ENCODE data around the gene NXPH1. TPM values are rescaled to one million over a fixed set of nuclear protein-coding genes. Genes with fewer than 3 reads are reported as not detected.

Gene NXPH1
- polyA plus RNA-seq, 1 donor from 2014 or later = 15.9 TPM

DNA sequence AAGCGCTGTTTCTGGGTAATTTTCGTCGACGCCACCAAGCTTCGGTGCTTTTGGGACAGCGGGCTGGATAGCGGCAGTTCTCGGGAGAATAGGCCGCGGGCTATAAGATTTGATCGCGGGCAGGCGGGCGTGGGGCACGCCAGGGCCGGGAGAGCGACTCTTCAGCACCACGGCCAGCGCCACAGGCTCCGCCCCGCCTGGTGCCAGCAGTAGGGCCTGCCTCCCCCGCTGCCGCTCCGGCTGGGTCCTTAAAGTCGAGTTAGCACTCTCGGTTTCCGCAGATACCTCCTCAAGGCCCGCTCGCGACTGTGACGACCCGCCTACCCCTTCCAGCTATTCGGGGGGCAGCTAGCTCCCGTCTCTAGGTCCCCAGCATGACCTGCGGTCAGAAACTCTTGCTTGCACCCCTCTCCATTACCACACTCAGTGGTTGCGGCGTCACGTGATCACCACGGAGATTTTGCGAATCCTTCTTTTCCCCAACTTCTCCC, 9.4 kb downstream of the NXPH1 start:
- Histone ChIP-seq H3K79me2 (replicated peaks; ENCODE audit: insufficient read depth, low read length) (no peaks in the 10 kb centered on the region), H3K4me3 (ENCODE audit: low read length) (peak overlapping the region; percentile 68), H4K20me1 (ENCODE audit: insufficient read depth) (no peaks in the 10 kb centered on the region), H3K9me2 (ENCODE audit: insufficient read depth, low read length) (no peaks in the 10 kb centered on the region), H3K9me3 (ENCODE audit: low read length) (peaks cover 7% of the 10 kb centered on the region), H3K27ac (ENCODE audit: low read length) (peak overlapping the region; percentile 55), H3F3A (ENCODE audit: insufficient read depth, low read length, poor library complexity, severe bottlenecking) (no peaks in the 10 kb centered on the region), H3K9ac (ENCODE audit: low read length) (peak overlapping the region; percentile 49), H3K4me2 (ENCODE audit: low read length) (peak overlapping the region; percentile 58), H2AFZ (ENCODE audit: low read depth, low read length) (no peak overlapping the region), H3K36me3 (ENCODE audit: insufficient read depth, low read length) (no peaks in the 10 kb centered on the region), H3K27me3 (ENCODE audit: insufficient read depth, low read depth, low read length) (peaks cover 68% of the 10 kb centered on the region)
- TF ChIP-seq EP300 (conservative IDR thresholded peaks at IDR 0.05; ENCODE audit: poor library complexity, severe bottlenecking) (no peak), EZH2 (IDR thresholded peaks at IDR 0.05; ENCODE audit: borderline replicate concordance, insufficient read depth, low read length, poor library complexity, severe bottlenecking) (no peak), MXI1 (conservative IDR thresholded peaks at IDR 0.05; ENCODE audit: poor library complexity, severe bottlenecking) (no peak), RAD21 (conservative IDR thresholded peaks at IDR 0.05) (no peak)
- TF ChIP-seq, protein P1, sequence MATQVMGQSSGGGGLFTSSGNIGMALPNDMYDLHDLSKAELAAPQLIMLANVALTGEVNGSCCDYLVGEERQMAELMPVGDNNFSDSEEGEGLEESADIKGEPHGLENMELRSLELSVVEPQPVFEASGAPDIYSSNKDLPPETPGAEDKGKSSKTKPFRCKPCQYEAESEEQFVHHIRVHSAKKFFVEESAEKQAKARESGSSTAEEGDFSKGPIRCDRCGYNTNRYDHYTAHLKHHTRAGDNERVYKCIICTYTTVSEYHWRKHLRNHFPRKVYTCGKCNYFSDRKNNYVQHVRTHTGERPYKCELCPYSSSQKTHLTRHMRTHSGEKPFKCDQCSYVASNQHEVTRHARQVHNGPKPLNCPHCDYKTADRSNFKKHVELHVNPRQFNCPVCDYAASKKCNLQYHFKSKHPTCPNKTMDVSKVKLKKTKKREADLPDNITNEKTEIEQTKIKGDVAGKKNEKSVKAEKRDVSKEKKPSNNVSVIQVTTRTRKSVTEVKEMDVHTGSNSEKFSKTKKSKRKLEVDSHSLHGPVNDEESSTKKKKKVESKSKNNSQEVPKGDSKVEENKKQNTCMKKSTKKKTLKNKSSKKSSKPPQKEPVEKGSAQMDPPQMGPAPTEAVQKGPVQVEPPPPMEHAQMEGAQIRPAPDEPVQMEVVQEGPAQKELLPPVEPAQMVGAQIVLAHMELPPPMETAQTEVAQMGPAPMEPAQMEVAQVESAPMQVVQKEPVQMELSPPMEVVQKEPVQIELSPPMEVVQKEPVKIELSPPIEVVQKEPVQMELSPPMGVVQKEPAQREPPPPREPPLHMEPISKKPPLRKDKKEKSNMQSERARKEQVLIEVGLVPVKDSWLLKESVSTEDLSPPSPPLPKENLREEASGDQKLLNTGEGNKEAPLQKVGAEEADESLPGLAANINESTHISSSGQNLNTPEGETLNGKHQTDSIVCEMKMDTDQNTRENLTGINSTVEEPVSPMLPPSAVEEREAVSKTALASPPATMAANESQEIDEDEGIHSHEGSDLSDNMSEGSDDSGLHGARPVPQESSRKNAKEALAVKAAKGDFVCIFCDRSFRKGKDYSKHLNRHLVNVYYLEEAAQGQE (IDR thresholded peaks at IDR 0.05; ENCODE audit: borderline replicate concordance) = peak; percentile 87

DNA sequence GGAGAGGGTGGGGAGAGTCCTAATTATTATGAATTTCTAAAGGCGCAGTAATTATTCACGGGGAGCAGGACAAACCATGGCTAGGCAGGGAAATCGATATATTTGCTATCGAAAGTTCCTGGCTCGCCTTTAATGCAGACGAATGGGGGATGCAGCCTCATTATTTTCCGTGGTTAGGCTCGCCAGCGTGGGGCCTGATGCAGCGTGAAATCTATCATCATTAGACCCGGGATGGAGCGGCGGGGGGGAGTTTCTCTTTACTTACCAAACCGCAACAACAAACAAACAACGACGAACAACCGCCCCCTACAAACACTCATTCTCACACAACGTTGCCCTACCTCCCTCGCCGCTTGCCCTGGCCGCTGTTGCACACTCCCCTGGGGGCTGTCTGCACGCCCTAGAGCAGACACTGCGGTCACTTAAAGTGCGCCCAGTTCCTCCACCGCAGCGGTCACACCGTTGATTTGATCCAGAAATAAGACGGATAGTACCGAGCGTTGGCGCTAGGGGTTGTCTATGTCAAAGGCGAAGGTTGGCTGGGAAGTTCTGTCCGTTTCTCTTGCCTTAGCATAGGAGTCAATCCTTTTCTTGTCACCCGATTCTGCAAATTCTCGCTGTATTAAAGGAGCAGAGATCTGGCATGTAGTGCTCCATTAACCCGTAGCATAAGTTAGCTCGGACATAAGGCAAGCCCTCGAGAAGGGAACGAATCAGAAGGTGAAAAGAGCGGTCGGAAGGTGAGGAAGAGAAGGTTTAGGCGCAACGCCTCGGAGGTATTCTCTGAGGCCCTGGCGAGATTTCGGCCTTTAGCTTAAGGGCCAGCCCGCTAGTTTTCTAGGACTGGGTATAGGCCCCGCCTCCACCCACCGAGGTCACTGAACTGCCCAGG, 10.4 kb downstream of the NXPH1 start:
- H3K9ac ChIP-seq (ENCODE audit: low read length) = peak overlapping the region; percentile 1
- no peak overlapping the region for H2AFZ ChIP-seq (ENCODE audit: low read depth, low read length)
- no peaks in the 10 kb centered on the region for H3K9me2 ChIP-seq (ENCODE audit: insufficient read depth, low read length)
- H3K4me2 ChIP-seq (ENCODE audit: low read length) = no peak overlapping the region
- H3K79me2 ChIP-seq (replicated peaks; ENCODE audit: insufficient read depth, low read length) = no peaks in the 10 kb centered on the region
- peak overlapping the region; percentile 68 for H3K4me3 ChIP-seq (ENCODE audit: low read length)
- no peaks in the 10 kb centered on the region for H3F3A ChIP-seq (ENCODE audit: insufficient read depth, low read length, poor library complexity, severe bottlenecking)
- peaks cover 9% of the 10 kb centered on the region for H3K9me3 ChIP-seq (ENCODE audit: low read length)
- peak overlapping the region; percentile 9 for H3K27ac ChIP-seq (ENCODE audit: low read length)
- H4K20me1 ChIP-seq (ENCODE audit: insufficient read depth) = no peaks in the 10 kb centered on the region
- H3K27me3 ChIP-seq (ENCODE audit: insufficient read depth, low read depth, low read length) = peaks cover 58% of the 10 kb centered on the region
- TF ChIP-seq TAF1 (IDR thresholded peaks at IDR 0.05; ENCODE audit: low read depth) (no peak), MXI1 (conservative IDR thresholded peaks at IDR 0.05; ENCODE audit: poor library complexity, severe bottlenecking) (no peak), EZH2 (IDR thresholded peaks at IDR 0.05; ENCODE audit: borderline replicate concordance, insufficient read depth, low read length, poor library complexity, severe bottlenecking) (no peak), RAD21 (conservative IDR thresholded peaks at IDR 0.05) (peak; percentile 76), EP300 (conservative IDR thresholded peaks at IDR 0.05; ENCODE audit: poor library complexity, severe bottlenecking) (no peak), SMC3 (conservative IDR thresholded peaks at IDR 0.05; ENCODE audit: poor library complexity) (peak; percentile 64), POLR2AphosphoS5 (IDR thresholded peaks at IDR 0.05) (no peak)
- TF ChIP-seq, protein P2, sequence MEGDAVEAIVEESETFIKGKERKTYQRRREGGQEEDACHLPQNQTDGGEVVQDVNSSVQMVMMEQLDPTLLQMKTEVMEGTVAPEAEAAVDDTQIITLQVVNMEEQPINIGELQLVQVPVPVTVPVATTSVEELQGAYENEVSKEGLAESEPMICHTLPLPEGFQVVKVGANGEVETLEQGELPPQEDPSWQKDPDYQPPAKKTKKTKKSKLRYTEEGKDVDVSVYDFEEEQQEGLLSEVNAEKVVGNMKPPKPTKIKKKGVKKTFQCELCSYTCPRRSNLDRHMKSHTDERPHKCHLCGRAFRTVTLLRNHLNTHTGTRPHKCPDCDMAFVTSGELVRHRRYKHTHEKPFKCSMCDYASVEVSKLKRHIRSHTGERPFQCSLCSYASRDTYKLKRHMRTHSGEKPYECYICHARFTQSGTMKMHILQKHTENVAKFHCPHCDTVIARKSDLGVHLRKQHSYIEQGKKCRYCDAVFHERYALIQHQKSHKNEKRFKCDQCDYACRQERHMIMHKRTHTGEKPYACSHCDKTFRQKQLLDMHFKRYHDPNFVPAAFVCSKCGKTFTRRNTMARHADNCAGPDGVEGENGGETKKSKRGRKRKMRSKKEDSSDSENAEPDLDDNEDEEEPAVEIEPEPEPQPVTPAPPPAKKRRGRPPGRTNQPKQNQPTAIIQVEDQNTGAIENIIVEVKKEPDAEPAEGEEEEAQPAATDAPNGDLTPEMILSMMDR (IDR thresholded peaks at IDR 0.05; ENCODE audit: poor library complexity, severe bottlenecking) = peak; percentile 72
- TF ChIP-seq, protein P1 (IDR thresholded peaks at IDR 0.05; ENCODE audit: borderline replicate concordance) = no peak
- H3K36me3 ChIP-seq (ENCODE audit: insufficient read depth, low read length) = no peaks in the 10 kb centered on the region

All from neural cell (in vitro differentiated cells).